GM12878 (cell line): ENCODE data around the gene SELPLG. TPM values are rescaled to one million over a fixed set of nuclear protein-coding genes. Genes with fewer than 3 reads are reported as not detected.

Experiments used
- ATAC-seq: fragments of 200-7000 bp; cut with Tn5 transposase; 3 replicates; pipeline ENCODE4 v1.9.1; 2020; ENCODE audit warnings: mild to moderate bottlenecking, moderate library complexity
- BruUV-seq: library from RNA; stranded (reverse); fragments of 400-500 nt; replicated peaks from 2 replicates; lab custom pipeline; 2021; lab: Mats Ljungman, UMichigan
- CTCF ChIA-PET: fragments of 300-600 bp; sonication (Branson Sonifier 250); formaldehyde crosslinking; extraction: SDS; loops from one replicate; lab custom pipeline; 2021; ENCODE audit warnings: inconsistent platforms; lab: Yijun Ruan, JAX
- POLR2A ChIA-PET: fragments of 350-600 bp; formaldehyde crosslinking; extraction: SDS; loops from one replicate; lab custom pipeline; 2021; ENCODE audit warnings: inconsistent platforms; lab: Charles Lee
- RAD21 ChIA-PET: fragments of 300-600 bp; sonication (Branson Sonifier 250); formaldehyde crosslinking; loops from one replicate; lab custom pipeline; 2023; ENCODE audit warnings: antibody characterized with exemption; ENCODE audit not compliant: unreplicated experiment; lab: Charles Lee
- SMC1A ChIA-PET: fragments of 300-600 bp; sonication (Branson Sonifier 250); formaldehyde crosslinking; loops from one replicate; lab custom pipeline; 2023; ENCODE audit not compliant: unreplicated experiment, uncharacterized antibody; lab: Charles Lee
- DNase-seq: peaks from one replicate; pipeline ENCODE4 v3.0.0-alpha.2; 2011; ENCODE audit warnings: low read depth, low spot score
- FAIRE-seq: peaks from 3 replicates; lab custom pipeline; 2011; peaks lifted over from hg19 to GRCh38; lab: Jason Lieb, UNC
- H2AFZ ChIP-seq: 2 replicates; pipeline ENCODE4 v1.6.0; 2011; ENCODE audit warnings: low read depth, low read length, control low read depth; ENCODE audit not compliant: control insufficient read depth
- H3K27ac ChIP-seq: 2 replicates; pipeline ENCODE4 v1.5.1; 2011; ENCODE audit warnings: control low read depth; ENCODE audit not compliant: control insufficient read depth, insufficient read depth
- H3K27me3 ChIP-seq, 2 experiments: replicated peaks in 1 of 2; 2 replicates each; pipeline versions ENCODE4 v1.6.0 to v1.6.1; 2011; ENCODE audit warnings: low read length in 1 of 2; ENCODE audit not compliant: control insufficient read depth in 2 of 2, insufficient read depth in 2 of 2
- H3K36me3 ChIP-seq, 2 experiments: 2 replicates each; pipeline ENCODE4 v1.5.1; 2011; ENCODE audit warnings: low read length in 1 of 2; ENCODE audit not compliant: control insufficient read depth in 2 of 2, insufficient read depth in 2 of 2
- H3K4me1 ChIP-seq: 2 replicates; pipeline ENCODE4 v1.6.1; 2011; ENCODE audit warnings: mild to moderate bottlenecking, low read length, moderate library complexity, mixed read lengths; ENCODE audit not compliant: control insufficient read depth, insufficient read depth
- H3K4me2 ChIP-seq: 2 replicates; pipeline ENCODE4 v1.6.0; 2011; ENCODE audit warnings: control low read depth; ENCODE audit not compliant: control insufficient read depth, insufficient read depth
- H3K4me3 ChIP-seq: fragments of 200-600 bp; sonication (generic); 2 replicates; pipeline ENCODE4 v1.5.1; 2016
- H3K79me2 ChIP-seq: 2 replicates; pipeline ENCODE4 v1.6.0; 2011; ENCODE audit warnings: low read length; ENCODE audit not compliant: control insufficient read depth, insufficient read depth
- H3K9ac ChIP-seq: 2 replicates; pipeline ENCODE4 v1.8.0; 2011; ENCODE audit warnings: low read length, control low read depth, mixed read lengths; ENCODE audit not compliant: control insufficient read depth, insufficient read depth
- H3K9me3 ChIP-seq: replicated peaks from 3 replicates; pipeline ENCODE4 v1.5.1; 2011; ENCODE audit warnings: mild to moderate bottlenecking, low read length; ENCODE audit not compliant: control insufficient read depth, insufficient read depth
- H4K20me1 ChIP-seq: 2 replicates; pipeline ENCODE4 v1.6.0; 2011; ENCODE audit not compliant: control insufficient read depth, insufficient read depth
- BACH1 ChIP-seq: fragments of 450-650 bp; IDR thresholded peaks from 2 replicates; pipeline ENCODE4 v1.6.1; 2017; ENCODE audit warnings: mild to moderate bottlenecking, borderline replicate concordance
- BRCA1 ChIP-seq: IDR thresholded peaks from 2 replicates; pipeline ENCODE4 v1.6.1; 2011; ENCODE audit warnings: low read depth, low read length, improper control_type of control experiment
- CREB1 ChIP-seq: IDR thresholded peaks from 2 replicates; pipeline ENCODE4 v1.6.1; 2012; ENCODE audit warnings: low read depth, mild to moderate bottlenecking, inconsistent platforms
- E2F4 ChIP-seq: IDR thresholded peaks from 2 replicates; pipeline ENCODE4 v1.6.1; 2012; ENCODE audit warnings: low read depth, low read length, improper control_type of control experiment
- ELK1 ChIP-seq: IDR thresholded peaks from 2 replicates; pipeline ENCODE4 v1.6.1; 2012; ENCODE audit warnings: low read depth, low read length, improper control_type of control experiment
- EZH2 ChIP-seq: IDR thresholded peaks from 2 replicates; pipeline ENCODE4 v1.6.1; 2012; ENCODE audit warnings: low read depth, mild to moderate bottlenecking, control low read depth, inconsistent platforms, low read length, borderline replicate concordance; ENCODE audit not compliant: control insufficient read depth
- GATAD2B ChIP-seq: fragments of 450-650 bp; conservative IDR thresholded peaks from 2 replicates; pipeline ENCODE4 v1.6.1; 2017; ENCODE audit warnings: low read depth, mild to moderate bottlenecking, moderate library complexity
- NBN ChIP-seq: fragments of 450-650 bp; IDR thresholded peaks from 2 replicates; pipeline ENCODE4 v1.6.1; 2016
- NRF1 ChIP-seq: conservative IDR thresholded peaks from 2 replicates; pipeline ENCODE4 v1.6.1; 2011; ENCODE audit warnings: mild to moderate bottlenecking, low read depth, low read length, improper control_type of control experiment
- PKNOX1 ChIP-seq: fragments of 450-650 bp; IDR thresholded peaks from 2 replicates; pipeline ENCODE4 v1.6.1; 2016; ENCODE audit warnings: mild to moderate bottlenecking
- POLR2AphosphoS5 ChIP-seq: IDR thresholded peaks from 2 replicates; pipeline ENCODE4 v1.6.1; 2011; ENCODE audit warnings: mild to moderate bottlenecking, low read length, inconsistent platforms
- PRDM15 ChIP-seq: fragments of 450-650 bp; formaldehyde crosslinking; IDR thresholded peaks from 2 replicates; pipeline ENCODE4 v1.4.0; 2020; ENCODE audit warnings: mild to moderate bottlenecking, moderate library complexity
- SMAD5 ChIP-seq: IDR thresholded peaks from 2 replicates; pipeline ENCODE4 v1.6.1; 2016; ENCODE audit warnings: antibody characterized with exemption, low read depth
- SMC3 ChIP-seq: IDR thresholded peaks from 2 replicates; pipeline ENCODE4 v1.6.1; 2011; ENCODE audit warnings: low read length, improper control_type of control experiment, borderline replicate concordance
- SP1 ChIP-seq: IDR thresholded peaks from one replicate; pipeline ENCODE4 v1.6.1; 2011; ENCODE audit warnings: low read depth, low read length
- ZNF207 ChIP-seq: fragments of 450-650 bp; IDR thresholded peaks from 2 replicates; pipeline ENCODE4 v1.6.1; 2014; ENCODE audit warnings: antibody characterized with exemption, mild to moderate bottlenecking, borderline replicate concordance
- ZSCAN29 ChIP-seq: fragments of 450-650 bp; IDR thresholded peaks from 2 replicates; pipeline ENCODE4 v1.6.1; 2017; ENCODE audit warnings: mild to moderate bottlenecking, moderate library complexity
- WGBS: methylation state at CpG from one replicate; pipeline ENCODE4 v1.1.6; 2016; ENCODE audit warnings: low lambda C conversion rate; ENCODE audit not compliant: insufficient replicate concordance, insufficient coverage; ENCODE audit errors: missing lambda C conversion rate; 5-methylcytosine and 5-hydroxymethylcytosine counted together
- in situ Hi-C: fragments of 300-500 bp; cut with MboI; formaldehyde crosslinking; loops from 9 replicates; pipeline ENCODE4 v1.14.3; 2018; ENCODE audit warnings: mixed read lengths
- intact Hi-C: fragments of 100-400 bp; cut with micrococcal nuclease; formaldehyde crosslinking; loops from one replicate; pipeline ENCODE4 v1.14.2; 2022; ENCODE audit not compliant: unreplicated experiment
- polyA plus RNA-seq, 11 experiments: library from polyadenylated mRNA; depleted of rRNA in 4 of 11; unstranded in 6 of 11; stranded (reverse) in 5 of 11; fragments of >200 nt; fragmentation: Nextera tagmentation in 4 of 11; fragmentation: Illumina TruSeq in 1 of 11; extraction: Ambion mirVana in 4 of 11; extraction: Trizol in 1 of 11; gene quantifications; 1 replicate in 1 of 11; 2 replicates in 10 of 11; pipeline versions ENCODE4 v1.2.1 to v1.2.3, GENCODE V29; 2011 to 2016; ENCODE audit warnings: inconsistent platforms in 2 of 11, missing spikeins in 2 of 11, low read depth in 1 of 11
- total RNA-seq, 4 experiments: library from RNA; depleted of rRNA in 3 of 4; stranded (reverse); fragments of >200 nt in 3 of 4; fragmentation: Illumina TruSeq in 1 of 4; extraction: Trizol in 1 of 4; gene quantifications; 2 replicates each; pipeline versions ENCODE4 v1.2.1 to v1.2.3, GENCODE V29; 2013 to 2021

The SELPLG gene
- total and polyA plus RNA-seq, 10 of the 15 experiments (the other 5 are each of a cell fraction or from before 2014, with no cell fraction given) = 3.2 to 32.3 (median 23.9) TPM

GRCh38 chr12:108587826-108588225, 45.9 kb downstream of the SELPLG start (continued):
- TF ChIP-seq PRDM15 (CRISPR knock-in tag) (no peak), GATAD2B (no peak), NBN (no peak)

GRCh38 chr12:108586306-108586705, 47.4 kb downstream of the SELPLG start:
- BruUV-seq = no TSS peak
- H3K9me3 ChIP-seq = no peaks in the 10 kb centered on the region
- no peak overlapping the region for H3K4me3 ChIP-seq
- CTCF ChIA-PET = interaction anchor here (1.0 to 1.4 kb wide), 3 partner anchors 10 to 32 kb away, joined by 3 to 4 read pairs (median 3); no protein-coding TSS in a partner anchor
- no peak for FAIRE-seq
- RAD21 ChIA-PET = no interaction called here
- H3K4me2 ChIP-seq = no peak overlapping the region
- H3K27ac ChIP-seq = no peak overlapping the region
- H3K9ac ChIP-seq = no peak overlapping the region
- H4K20me1 ChIP-seq = no peaks in the 10 kb centered on the region
- POLR2A ChIA-PET = no interaction called here
- WGBS = 81% methylated on average over 11 of the region's 11 CpGs
- H3K27me3 ChIP-seq = no peaks in the 10 kb centered on the region
- in situ Hi-C loops = no loop called here
- intact Hi-C loops = no loop called here
- no peak for DNase-seq
- no peaks in the 10 kb centered on the region for H3K79me2 ChIP-seq
- no peaks in the 10 kb centered on the region for H3K36me3 ChIP-seq
- ATAC-seq = no peak
- no peaks in the 10 kb centered on the region; the same call in 1 of the 2 replicates for H3K4me1 ChIP-seq
- H2AFZ ChIP-seq = no peak overlapping the region
- SMC1A ChIA-PET = interaction anchor here (2.8 kb wide), 1 partner anchor 10 kb away, joined by 8 read pairs; no protein-coding TSS in a partner anchor
- TF ChIP-seq BACH1 (no peak), POLR2AphosphoS5 (no peak), CREB1 (no peak), PKNOX1 (no peak), NRF1 (no peak), SP1 (no peak), SMC3 (no peak), ELK1 (no peak), BRCA1 (no peak), E2F4 (no peak), SMAD5 (no peak), ZNF207 (no peak), EZH2 (no peak), ZSCAN29 (no peak)
